Measurements from ENCODE around the gene ILDR1.

ILDR1 gene

DNA sequence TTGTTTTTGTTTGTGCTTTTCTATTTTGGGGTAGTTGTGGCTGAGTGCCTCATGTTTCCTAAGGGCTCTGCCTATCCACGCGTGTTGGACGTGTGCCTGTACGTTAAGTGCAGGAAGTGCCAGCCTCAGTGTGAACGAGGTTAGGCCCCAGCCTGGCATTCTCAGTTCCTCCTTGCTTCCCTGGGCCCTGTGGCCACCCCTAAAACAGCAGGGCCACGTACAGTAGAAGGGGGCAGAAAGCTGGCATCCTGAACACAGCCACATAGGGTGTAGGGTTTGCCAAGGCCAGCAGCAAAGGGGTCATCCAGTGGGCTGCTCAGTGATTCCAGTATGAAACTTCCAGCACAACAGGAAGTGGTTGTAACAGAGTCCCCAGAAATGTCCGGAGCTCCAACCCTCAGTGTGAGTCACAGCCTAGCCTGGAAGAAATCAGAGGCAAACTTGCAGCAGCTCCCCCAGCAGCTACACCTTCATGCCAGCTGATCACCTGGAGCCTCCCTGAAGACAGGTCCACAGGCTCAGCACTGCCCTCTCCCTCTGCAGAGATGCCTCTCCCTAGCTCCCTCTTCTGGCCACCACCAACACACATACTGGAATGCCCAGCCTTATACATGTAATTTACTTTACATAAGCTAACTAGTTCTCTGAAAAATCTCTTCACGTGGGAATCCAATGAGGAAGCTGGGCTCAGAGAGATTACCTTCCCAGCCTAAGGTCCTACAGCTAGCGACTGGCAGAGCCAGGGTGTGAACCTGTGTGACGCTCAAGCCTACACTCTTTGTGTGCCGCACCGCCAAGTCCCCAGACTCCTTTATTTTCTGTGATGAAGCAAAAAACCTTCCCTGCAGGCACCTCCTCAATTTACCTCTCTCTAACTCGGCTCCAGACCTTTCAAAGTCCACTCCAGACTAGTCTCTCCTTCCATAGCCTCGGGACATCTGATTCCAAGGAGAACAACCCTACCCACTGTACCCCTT lies 26.6 kb downstream of the ILDR1 start:
- peak; percentile 62 for TF ChIP-seq CTCF (IDR thresholded peaks at IDR 0.05; ENCODE audit: low read length, missing control alignments)
- H3K4me3 ChIP-seq (replicated peaks; ENCODE audit: low read depth, low read length) = no peak overlapping the region
- peak; percentile 55 for DNase-seq (ENCODE audit: low read depth)

- DNase-seq (ENCODE audit: low read depth) = no peak
- no peak for TF ChIP-seq CTCF (IDR thresholded peaks at IDR 0.05; ENCODE audit: low read length, missing control alignments)
- H3K4me3 ChIP-seq (replicated peaks; ENCODE audit: low read depth, low read length) = no peak overlapping the region
Observed at GRCh38 chr3:121994551-121994950, 27.5 kb downstream of the ILDR1 start.

GRCh38 chr3:121992601-121993560 lies 29.2 kb downstream of the ILDR1 start:
- TF ChIP-seq CTCF (IDR thresholded peaks at IDR 0.05; ENCODE audit: low read length, missing control alignments) = no peak
- DNase-seq (ENCODE audit: low read depth) = no peak
- no peak overlapping the region for H3K4me3 ChIP-seq (replicated peaks; ENCODE audit: low read depth, low read length)

DNA sequence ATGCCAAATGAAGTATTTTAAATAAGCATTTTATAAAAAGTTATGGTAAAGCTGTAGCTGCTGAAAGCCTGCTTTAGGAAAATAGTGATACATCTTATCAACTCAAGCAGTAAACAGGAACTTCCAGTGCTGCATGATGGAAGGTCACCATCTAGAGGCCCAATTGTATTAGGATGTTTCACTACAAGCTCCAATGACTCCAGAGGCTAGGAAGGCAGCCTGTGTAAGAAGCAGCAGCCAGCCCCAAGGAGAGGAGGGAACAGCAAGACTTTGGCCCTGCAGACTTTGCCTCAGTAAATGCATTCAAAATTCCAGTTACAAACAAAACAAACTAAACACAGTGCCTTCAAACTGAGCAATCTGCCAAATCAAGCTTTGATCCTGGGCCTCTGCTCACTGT lies 32.1 kb downstream of the ILDR1 start:
- DNase-seq (ENCODE audit: low read depth) = peak; percentile 32
- TF ChIP-seq CTCF (IDR thresholded peaks at IDR 0.05; ENCODE audit: low read length, missing control alignments) = no peak
- H3K4me3 ChIP-seq (replicated peaks; ENCODE audit: low read depth, low read length) = no peak overlapping the region

DNA sequence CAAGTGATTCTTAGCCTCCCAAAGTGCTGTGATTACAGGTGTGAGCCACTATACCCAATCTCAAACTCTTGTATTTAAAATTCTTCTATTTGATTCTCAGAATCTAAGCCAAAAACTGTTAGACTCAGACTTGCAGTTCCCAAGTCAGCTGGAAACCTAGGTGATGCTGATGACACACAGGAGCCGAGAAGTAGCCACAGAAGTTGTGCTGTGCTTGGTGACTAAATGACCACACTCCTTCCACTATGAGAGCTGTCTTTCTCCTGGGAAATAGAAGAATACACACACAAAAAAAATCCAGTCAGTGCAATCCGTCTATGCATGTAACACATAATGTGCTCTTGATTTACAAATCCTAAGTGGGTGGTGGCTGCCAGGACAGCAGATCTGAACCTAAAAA lies 33.9 kb downstream of the ILDR1 start:
- H3K4me3 ChIP-seq (replicated peaks; ENCODE audit: low read depth, low read length) = no peak overlapping the region
- no peak for DNase-seq (ENCODE audit: low read depth)
- no peak for TF ChIP-seq CTCF (IDR thresholded peaks at IDR 0.05; ENCODE audit: low read length, missing control alignments)

DNA sequence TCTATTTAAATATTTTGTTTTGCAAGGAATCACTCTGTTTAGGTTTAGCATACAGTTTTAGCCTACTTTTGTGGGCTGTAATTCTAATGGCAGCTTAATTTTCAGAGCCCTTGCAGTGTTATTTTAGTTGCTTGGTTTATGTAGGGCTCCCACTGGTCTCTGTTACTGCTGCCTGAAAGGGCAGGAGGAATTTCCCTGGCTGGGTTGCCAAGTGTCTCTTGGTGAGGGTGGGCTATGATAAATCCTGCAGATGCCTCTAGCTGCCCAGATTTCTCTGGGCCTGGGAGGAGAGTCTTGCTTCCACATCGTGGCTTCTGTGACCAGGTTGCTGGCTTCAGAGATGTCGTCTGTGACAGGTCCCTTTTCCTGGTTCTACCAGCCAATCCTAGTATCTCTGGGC lies 36.2 kb downstream of the ILDR1 start:
- no peak for TF ChIP-seq CTCF (IDR thresholded peaks at IDR 0.05; ENCODE audit: low read length, missing control alignments)
- no peak for DNase-seq (ENCODE audit: low read depth)
- no peak overlapping the region for H3K4me3 ChIP-seq (replicated peaks; ENCODE audit: low read depth, low read length)

Measured in fibroblast of pulmonary artery (primary cell).